ENCODE measurements around the gene TLE5. TPM values are rescaled to one million over a fixed set of nuclear protein-coding genes. Genes with fewer than 3 reads are reported as not detected.

TLE5 gene
- polyA plus RNA-seq, 10 donors = 595 to 763 (median 675) TPM

DNA sequence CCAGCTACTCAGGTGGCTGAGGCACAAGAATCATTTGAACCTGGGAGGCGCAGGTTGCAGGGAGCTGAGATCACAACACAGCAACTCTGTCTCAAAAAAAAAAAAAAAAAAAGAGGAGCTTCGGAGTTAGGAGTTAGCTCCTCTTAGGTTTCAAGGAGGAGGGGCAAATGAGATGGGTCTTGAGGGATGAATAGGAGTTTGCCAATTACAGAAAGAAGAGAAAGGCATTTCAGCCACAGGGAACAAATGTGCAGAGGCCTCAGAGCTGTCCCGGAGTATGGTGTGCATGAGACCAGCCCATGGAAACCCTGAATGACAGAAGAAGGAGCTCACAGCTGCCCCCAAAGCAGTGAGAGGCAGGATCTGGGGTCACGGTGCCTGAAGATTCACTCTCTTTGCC is 57.8 kb downstream of the TLE5 start:
- DNase-seq = no peak

DNA sequence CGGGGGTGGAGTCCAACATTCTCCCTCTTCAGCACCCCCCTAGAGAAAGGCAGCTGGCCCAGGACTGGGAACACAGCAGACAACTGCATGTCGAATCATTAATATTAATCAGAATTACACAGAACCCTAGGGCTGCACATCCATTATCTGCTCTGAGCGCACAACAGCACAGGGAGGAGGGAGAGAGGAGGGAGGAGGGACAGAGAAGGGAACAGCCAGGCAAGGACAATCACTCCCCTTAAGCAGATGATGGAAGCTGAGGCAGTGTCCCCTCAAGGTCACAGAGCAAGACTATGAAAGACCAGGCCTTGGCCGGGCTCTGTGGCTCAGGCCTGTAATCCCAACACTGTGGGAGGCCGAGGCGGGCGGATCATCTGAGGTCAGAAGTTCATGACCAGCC is 59.2 kb downstream of the TLE5 start:
- DNase-seq = no peak

Other genes starting within 250 kb of the TLE5 start
- 1 to 10 TPM; 4.5 to 7.7 (median 5.3) TPM for gene ZNF554, start 242.6 kb downstream of the TLE5 start, polyA plus RNA-seq (ENCODE audit: insufficient read length in 10 of 10)
- 10 to 100 TPM; 11.0 to 20.9 (median 13.1) TPM for gene ZNF555, start 221.0 kb downstream of the TLE5 start, polyA plus RNA-seq (ENCODE audit: insufficient read length in 10 of 10)
- 10 to 100 TPM; 21.6 to 50.3 (median 35.9) TPM for gene ZNF556, start 195.2 kb downstream of the TLE5 start, polyA plus RNA-seq (ENCODE audit: insufficient read length in 10 of 10)
- 1 to 10 TPM; 2.2 to 4.9 (median 3.0) TPM for gene ZNF57, start 161.6 kb downstream of the TLE5 start, polyA plus RNA-seq (ENCODE audit: insufficient read length in 10 of 10)
- 1 to 10 TPM; 3.6 to 8.9 (median 5.0) TPM for gene ZNF77, start 117.5 kb downstream of the TLE5 start, polyA plus RNA-seq (ENCODE audit: insufficient read length in 10 of 10)
- gene TLE6, start 84.9 kb downstream of the TLE5 start, polyA plus RNA-seq (ENCODE audit: insufficient read length in 10 of 10) = under 1 TPM; 0.30 to 0.91 (median 0.55) TPM
- 10 to 100 TPM; 22.1 to 34.1 (median 26.1) TPM for gene TLE2, start 33.2 kb downstream of the TLE5 start, polyA plus RNA-seq (ENCODE audit: insufficient read length in 10 of 10)
- gene GNA11, start 31.9 kb upstream of the TLE5 start, polyA plus RNA-seq (ENCODE audit: insufficient read length in 10 of 10) = 10 to 100 TPM; 47.1 to 69.0 (median 58.5) TPM
- gene GNA15, start 73.5 kb upstream of the TLE5 start, polyA plus RNA-seq (ENCODE audit: insufficient read length in 10 of 10) = 1 to 10 TPM; 1.4 to 3.3 (median 1.8) TPM
- gene S1PR4, start 116.3 kb upstream of the TLE5 start, polyA plus RNA-seq (ENCODE audit: insufficient read length in 10 of 10) = 1 to 10 TPM in 1 of 10 donors, under 1 TPM in 9; 0.24 to 3.6 (median 0.44) TPM
- 10 to 100 TPM; 20.8 to 37.5 (median 28.4) TPM for gene NCLN, start 123.4 kb upstream of the TLE5 start, polyA plus RNA-seq (ENCODE audit: insufficient read length in 10 of 10)
- under 1 TPM; 0.08 to 0.58 (median 0.39) TPM for gene CELF5, start 162.2 kb upstream of the TLE5 start, polyA plus RNA-seq (ENCODE audit: insufficient read length in 10 of 10)